Measurements from ENCODE around the gene AMPD1.
A peak's percentile ranks its signal among the peaks of the same experiment; 100 is the strongest.

The AMPD1 gene

DNA sequence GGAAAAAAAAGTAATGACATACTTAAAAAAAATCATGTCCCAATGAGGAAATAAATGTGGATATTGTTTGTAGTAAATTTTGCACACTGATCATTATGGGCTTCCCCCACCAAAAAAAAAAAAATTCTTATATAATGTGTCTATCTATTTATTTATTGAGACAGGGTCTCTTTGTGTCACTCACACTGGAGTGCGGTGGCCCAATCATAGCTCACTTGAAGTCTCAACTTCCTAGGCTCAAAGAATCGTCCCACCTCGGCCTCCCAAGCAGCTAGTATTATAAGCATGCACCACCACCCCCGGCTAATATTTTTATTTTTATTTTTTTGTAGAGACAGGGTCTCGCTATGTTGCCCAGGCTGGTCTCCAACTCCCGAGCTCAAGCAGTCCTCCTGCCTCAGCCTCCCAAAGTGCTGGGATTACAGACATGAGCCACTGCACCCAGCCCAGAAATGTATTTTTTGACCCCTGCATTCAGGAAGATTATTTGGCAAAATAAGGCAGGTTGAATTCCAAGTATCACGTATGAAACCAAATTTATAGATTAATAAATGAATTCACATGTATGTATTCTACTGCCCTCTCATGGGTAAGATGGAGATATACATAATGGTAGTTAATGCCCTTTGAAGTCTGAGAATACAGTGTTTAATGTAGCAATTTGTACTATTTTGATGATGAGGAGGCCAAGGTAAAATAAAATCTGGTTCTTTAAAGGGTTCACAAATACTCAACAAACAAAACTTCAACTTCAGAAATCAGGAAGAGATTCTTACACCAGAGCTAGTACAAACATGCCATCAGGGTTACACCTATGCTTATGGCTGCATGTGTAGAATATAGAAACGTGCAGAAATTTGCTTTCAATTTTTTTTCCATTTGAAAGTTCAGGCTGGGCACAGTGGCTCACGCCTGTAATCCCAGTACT is 24.1 kb downstream of the AMPD1 start:
- TF ChIP-seq, protein P1, sequence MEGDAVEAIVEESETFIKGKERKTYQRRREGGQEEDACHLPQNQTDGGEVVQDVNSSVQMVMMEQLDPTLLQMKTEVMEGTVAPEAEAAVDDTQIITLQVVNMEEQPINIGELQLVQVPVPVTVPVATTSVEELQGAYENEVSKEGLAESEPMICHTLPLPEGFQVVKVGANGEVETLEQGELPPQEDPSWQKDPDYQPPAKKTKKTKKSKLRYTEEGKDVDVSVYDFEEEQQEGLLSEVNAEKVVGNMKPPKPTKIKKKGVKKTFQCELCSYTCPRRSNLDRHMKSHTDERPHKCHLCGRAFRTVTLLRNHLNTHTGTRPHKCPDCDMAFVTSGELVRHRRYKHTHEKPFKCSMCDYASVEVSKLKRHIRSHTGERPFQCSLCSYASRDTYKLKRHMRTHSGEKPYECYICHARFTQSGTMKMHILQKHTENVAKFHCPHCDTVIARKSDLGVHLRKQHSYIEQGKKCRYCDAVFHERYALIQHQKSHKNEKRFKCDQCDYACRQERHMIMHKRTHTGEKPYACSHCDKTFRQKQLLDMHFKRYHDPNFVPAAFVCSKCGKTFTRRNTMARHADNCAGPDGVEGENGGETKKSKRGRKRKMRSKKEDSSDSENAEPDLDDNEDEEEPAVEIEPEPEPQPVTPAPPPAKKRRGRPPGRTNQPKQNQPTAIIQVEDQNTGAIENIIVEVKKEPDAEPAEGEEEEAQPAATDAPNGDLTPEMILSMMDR (IDR thresholded peaks at IDR 0.05; ENCODE audit: low read depth, low read length) = peak; percentile 28
- no peak overlapping the region for H3K4me3 ChIP-seq (replicated peaks in 1 of 2; ENCODE audit: low read depth in 2 of 2, low read length in 2 of 2)
- DNase-seq (ENCODE audit: low read depth in 2 of 2) = peak; percentile 30 to 35

DNA sequence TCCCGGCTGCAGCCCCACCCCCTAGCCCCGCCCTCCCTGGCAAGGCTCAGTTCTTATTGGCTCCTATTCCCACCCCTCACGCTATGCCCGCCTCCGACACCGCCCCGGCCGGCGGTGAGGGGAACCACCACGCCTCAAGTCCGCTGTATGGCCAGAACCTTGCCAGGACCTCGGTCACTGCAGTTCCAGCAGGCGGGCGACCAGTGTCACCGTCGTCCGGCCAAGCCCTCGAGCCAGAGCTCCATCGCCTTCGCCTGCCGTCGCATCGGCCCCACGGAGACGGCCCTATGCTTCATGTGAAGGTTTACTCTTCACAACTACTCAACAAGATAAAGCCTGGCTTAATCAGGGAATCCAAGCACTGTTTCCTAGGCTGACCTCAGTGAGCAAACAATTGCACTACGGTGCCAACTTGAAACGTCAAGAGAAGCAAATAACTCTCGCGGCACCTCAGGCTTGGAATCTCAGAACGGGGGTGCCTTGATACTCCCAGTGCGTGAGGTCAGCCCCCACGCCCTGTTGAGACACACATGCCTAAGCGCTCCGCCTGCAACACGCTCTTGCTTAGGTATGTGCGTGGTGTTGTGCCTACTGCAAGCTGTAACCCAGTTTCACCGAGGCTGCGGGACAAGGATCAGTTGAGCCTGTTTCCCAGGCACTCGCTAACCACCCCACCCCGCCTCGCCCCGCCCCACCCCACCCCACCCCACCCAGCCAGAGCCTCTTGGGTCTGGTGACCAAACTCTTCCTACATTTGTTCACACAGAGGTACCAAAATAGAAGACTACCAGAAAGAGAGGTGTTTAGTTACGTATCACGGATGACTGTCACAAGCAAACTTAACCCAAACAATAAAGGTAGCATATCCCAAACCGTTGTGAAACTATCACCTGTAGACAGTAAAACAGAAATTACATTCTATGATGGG is 25.0 kb downstream of the AMPD1 start:
- TF ChIP-seq, protein P1 (IDR thresholded peaks at IDR 0.05; ENCODE audit: low read depth, low read length) = peak; percentile 2
- peak; percentile 90 to 91 for DNase-seq (ENCODE audit: low read depth in 2 of 2)

DNA sequence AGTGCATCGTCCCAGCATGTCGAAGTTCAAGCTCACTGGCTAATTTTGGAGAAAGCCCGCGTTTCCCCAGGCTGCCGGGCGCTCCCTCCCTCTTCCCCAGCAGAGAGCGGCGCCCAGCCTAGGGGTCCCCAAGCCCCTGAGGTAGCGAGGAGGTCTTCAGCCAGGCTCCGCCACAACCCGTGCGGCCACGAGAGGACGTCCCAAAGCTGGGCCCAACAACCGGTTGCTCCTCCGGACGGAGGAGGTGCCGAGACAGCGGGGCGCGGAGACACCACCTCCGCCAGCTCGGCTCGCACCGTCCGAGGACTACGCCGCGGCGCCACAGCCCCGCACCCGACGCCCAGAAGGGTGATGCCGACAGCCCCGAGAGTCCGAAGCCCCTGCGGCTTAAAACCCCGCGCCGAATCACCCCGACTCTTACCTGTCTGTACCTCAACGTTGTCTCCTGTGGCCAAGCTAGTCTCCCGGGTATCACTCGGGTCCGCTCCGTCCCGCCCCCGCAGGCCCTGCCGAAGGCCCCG is 25.7 kb downstream of the AMPD1 start, which contains the start of gene DENND2C:
TSS of gene DENND2C (minus strand) at position 488 of the 521 bp plus-strand sequence. CDS start 44,065 bp downstream, outside the sequence.
- H3K4me3 ChIP-seq (replicated peaks in 1 of 2; ENCODE audit: low read depth in 2 of 2, low read length in 2 of 2) = peak within 1 kb of the TSS; percentile 75 to 80
- no peak for DNase-seq (ENCODE audit: low read depth in 2 of 2)
- TF ChIP-seq, protein P1 (IDR thresholded peaks at IDR 0.05; ENCODE audit: low read depth, low read length) = peak; percentile 1

More for the DNA sequence above, 25.0 kb downstream of the AMPD1 start:
- H3K4me3 ChIP-seq (replicated peaks in 1 of 2; ENCODE audit: low read depth in 2 of 2, low read length in 2 of 2) = peak overlapping the region; percentile 75 to 80

DNA sequence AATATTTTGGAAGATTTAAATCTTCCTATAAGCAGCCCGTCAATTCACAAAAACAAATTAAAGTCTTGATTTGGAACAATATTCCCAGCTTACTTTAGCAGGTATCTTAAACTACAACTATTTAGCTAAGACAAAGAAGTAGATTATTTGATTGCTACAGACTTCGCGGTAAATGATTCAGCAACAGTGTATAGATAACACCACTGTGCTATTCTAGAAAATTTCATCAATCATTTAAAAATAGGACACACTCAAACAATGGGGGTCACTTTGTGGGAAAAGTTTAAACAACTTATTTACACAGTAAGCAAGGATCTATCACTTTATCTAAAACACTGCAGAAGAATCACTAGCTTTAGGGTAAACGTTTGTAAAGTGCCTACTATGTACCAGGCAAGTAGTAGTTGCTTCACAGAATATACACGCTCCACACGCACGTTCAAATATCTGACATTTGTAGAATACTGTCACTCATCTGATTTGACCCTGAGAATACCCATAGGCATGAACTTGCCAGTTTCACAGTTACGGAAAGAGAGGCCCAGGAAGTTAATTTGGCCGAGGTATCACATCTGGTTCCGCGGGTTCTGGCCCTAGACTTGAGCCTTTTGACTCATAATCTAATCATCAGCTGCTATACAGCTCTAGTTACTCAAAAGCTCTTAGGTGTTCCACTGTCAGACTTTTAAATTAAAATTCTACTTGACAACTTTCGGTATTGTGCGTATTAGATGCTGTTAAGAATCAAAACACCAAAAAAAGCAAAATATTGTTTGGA is 26.4 kb downstream of the AMPD1 start:
- peak; percentile 8 to 46 for DNase-seq (ENCODE audit: low read depth in 2 of 2)
- TF ChIP-seq, protein P1 (IDR thresholded peaks at IDR 0.05; ENCODE audit: low read depth, low read length) = no peak
- H3K4me3 ChIP-seq (replicated peaks in 1 of 2; ENCODE audit: low read depth in 2 of 2, low read length in 2 of 2) = peak overlapping the region; percentile 75 to 80

DNA sequence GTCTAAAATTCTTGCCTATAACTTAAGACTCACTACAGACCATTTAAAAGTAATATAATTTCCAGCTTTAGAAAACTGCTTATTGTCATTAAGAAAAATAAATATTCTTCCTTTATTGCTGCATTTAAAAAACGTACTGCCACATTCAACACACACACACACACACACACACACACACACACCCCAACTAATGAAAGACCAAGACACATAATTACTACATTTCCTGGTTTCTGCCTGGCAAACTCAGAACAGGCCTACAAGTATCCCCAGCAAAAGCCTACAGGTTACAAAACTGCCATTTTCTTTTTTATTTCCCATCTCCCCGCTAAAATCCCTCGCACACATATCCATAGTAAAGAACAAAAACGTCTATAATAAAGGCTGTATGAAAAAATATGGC is 27.0 kb downstream of the AMPD1 start:
- TF ChIP-seq, protein P1 (IDR thresholded peaks at IDR 0.05; ENCODE audit: low read depth, low read length) = no peak
- no peak for DNase-seq (ENCODE audit: low read depth in 2 of 2)
- no peak overlapping the region for H3K4me3 ChIP-seq (replicated peaks in 1 of 2; ENCODE audit: low read depth in 2 of 2, low read length in 2 of 2)

DNA sequence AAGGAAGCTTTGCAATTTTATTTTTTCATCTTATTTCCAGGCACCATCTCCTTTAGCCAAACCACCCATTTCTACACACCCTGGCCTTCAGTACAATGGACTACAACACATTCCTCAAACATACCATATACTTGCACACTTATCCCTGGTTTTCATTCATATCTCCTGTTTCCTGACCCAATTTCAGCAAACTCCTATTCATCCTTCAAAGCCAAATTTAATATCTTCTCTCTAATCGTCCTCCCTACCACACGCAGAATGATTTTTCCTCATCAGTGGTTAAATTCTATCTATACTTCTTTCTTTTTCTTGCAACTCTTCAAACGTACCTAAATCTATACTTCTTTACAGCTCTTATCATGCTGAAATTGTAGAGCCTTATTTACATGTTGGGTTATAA is 28.4 kb downstream of the AMPD1 start:
- no peak for DNase-seq (ENCODE audit: low read depth in 2 of 2)
- TF ChIP-seq, protein P1 (IDR thresholded peaks at IDR 0.05; ENCODE audit: low read depth, low read length) = no peak
- H3K4me3 ChIP-seq (replicated peaks in 1 of 2; ENCODE audit: low read depth in 2 of 2, low read length in 2 of 2) = no peak overlapping the region

Data from cardiac fibroblast (primary cell).